Measurements from ENCODE around the gene PTPN7.

The PTPN7 gene

GRCh38 chr1:202133496-202133895 is 26.9 kb downstream of the PTPN7 start:
- TF ChIP-seq, protein P1, sequence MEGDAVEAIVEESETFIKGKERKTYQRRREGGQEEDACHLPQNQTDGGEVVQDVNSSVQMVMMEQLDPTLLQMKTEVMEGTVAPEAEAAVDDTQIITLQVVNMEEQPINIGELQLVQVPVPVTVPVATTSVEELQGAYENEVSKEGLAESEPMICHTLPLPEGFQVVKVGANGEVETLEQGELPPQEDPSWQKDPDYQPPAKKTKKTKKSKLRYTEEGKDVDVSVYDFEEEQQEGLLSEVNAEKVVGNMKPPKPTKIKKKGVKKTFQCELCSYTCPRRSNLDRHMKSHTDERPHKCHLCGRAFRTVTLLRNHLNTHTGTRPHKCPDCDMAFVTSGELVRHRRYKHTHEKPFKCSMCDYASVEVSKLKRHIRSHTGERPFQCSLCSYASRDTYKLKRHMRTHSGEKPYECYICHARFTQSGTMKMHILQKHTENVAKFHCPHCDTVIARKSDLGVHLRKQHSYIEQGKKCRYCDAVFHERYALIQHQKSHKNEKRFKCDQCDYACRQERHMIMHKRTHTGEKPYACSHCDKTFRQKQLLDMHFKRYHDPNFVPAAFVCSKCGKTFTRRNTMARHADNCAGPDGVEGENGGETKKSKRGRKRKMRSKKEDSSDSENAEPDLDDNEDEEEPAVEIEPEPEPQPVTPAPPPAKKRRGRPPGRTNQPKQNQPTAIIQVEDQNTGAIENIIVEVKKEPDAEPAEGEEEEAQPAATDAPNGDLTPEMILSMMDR (IDR thresholded peaks at IDR 0.05; ENCODE audit: control insufficient read depth, extremely low read depth, insufficient read depth), result no peak

DNA sequence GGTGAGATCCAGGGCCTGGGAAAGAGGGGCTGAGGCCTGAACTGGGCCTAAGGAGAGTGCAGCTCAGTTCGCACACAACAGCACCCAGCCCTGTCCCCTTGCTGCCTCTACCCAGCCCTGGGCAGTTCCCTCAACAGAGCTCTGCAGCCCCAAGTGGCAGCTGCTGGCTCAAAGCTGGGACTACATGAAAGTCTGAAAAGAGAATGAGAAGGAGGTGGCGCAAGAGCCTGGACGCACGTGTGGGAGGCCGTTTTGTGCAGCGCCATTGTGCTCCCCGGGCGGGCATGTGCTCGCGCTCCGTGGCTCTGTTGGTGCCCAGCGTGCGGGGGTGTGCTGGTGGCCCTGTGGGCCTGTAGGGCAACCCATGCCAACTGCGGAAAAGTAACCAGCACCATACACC is 27.4 kb downstream of the PTPN7 start:
- TF ChIP-seq, protein P1 (IDR thresholded peaks at IDR 0.05; ENCODE audit: control insufficient read depth, extremely low read depth, insufficient read depth), result no peak
- H3K4me3 ChIP-seq (ENCODE audit: low read depth, low read length), result no peak overlapping the region
- no peak for DNase-seq (ENCODE audit: low read depth)

More at GRCh38 chr1:202133496-202133895, 26.9 kb downstream of the PTPN7 start:
- no peak for DNase-seq (ENCODE audit: low read depth)
- no peak overlapping the region for H3K4me3 ChIP-seq (ENCODE audit: low read depth, low read length)

DNA sequence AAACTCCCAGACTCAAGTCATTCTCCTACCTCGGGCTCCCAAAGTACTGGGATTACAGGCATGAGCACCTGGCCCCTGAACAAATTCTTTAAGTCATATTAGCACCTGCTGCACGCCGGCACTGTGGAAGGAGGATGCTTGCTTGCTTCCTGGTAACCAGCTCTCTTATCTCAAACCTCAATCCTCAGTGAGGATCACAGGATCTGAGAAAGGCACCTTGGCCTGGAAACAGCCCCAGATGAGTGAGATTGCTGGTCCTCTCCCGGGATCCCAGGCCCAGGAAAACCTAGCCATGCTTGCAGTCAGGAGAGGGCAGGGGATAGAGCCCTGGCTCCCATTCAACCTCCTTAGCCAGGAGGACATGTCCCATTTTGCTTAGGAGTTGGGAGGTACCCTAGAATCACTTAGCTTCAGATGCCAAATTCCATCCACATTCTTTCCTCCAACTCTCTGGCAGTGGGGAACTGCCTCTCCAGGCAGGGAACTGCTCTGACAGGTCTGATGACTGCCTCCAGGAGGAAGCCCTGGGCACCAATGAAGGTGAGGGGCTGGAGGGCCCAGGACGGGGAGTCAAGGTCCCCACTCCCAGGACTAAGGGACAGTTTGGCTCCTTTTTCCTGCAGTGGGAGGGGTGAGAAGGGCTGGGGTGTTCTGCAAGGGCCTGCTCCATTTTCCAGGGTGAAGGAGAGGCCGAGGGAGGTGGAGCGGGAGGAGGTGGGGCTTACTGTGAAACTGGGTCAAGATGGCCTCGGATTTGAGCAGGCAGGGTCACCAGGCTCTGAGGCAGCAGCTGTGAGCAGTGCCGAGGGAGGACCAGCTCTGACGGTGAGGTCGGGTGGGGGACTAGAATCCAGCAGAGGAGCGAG is 28.2 kb downstream of the PTPN7 start:
- no peak overlapping the region for H3K4me3 ChIP-seq (ENCODE audit: low read depth, low read length)
- TF ChIP-seq, protein P1 (IDR thresholded peaks at IDR 0.05; ENCODE audit: control insufficient read depth, extremely low read depth, insufficient read depth), result no peak
- DNase-seq (ENCODE audit: low read depth), result no peak

- no peak for DNase-seq (ENCODE audit: low read depth)
- H3K4me3 ChIP-seq (ENCODE audit: low read depth, low read length), result no peak overlapping the region
- TF ChIP-seq, protein P1 (IDR thresholded peaks at IDR 0.05; ENCODE audit: control insufficient read depth, extremely low read depth, insufficient read depth), result no peak
Measured at GRCh38 chr1:202130816-202131522, 29.4 kb downstream of the PTPN7 start.

DNA sequence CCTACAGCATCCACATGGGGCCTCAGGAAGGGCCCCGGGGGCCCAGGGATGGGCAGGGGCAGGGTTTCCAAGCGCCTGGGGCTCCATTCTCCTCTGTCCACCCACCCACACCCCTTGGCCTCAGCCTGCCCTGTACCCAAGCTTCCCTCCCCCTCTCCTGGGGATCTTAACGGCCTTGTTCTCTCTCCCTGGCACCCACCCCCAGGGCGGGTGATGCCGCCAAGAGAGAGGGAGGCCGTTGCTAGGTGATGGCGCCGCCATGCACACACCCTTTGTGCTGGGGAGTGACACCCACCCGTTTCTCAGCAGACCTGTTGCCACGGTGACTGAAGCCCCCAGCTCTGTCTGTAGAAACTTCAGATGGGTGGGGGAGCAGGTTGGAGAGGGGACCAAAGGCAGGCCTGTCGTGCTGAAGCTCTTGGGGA is 30.1 kb downstream of the PTPN7 start:
- TF ChIP-seq, protein P1 (IDR thresholded peaks at IDR 0.05; ENCODE audit: control insufficient read depth, extremely low read depth, insufficient read depth), result no peak
- no peak overlapping the region for H3K4me3 ChIP-seq (ENCODE audit: low read depth, low read length)
- DNase-seq (ENCODE audit: low read depth), result no peak

DNA sequence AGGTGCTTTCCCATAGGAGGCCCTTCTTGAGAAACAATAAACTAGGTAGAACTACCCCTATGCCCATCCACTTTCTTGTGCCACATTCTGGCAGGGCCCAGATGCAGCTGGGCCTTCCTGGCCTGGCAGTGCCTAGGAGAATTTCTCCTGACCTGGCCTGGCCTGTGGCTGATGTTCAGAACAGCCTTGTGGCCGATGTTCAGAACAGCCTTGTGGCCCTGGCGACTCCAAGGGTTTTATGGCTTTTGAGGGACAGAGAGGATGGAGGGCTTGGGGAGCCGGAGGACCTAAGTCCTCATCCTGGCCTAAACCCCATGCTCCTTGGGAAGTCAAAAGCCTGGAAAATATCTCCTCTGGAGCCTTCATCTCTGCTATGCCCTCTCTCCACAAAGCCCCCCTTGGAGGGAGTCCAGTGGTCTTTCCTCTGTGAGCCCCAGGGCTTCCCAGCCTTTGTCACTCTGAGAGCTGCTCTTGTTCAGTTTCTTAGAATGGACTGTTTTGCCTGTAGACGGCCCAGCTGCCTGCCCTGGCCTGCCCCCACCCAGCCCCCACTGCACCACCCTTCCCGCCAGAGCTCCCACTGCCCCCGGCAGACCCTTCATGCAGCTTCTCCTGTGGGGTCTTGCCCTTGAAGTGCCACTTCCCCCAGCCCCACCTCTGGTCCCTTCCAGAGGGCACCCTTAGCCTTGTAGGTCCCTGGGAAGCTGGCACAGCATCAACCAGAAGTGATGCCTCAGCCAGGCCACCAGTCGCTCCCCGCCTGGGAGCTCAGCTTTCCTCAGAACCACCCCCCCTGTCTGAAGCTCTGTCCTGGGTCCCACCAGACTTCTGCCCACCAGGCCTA is 30.7 kb downstream of the PTPN7 start:
- TF ChIP-seq, protein P1 (IDR thresholded peaks at IDR 0.05; ENCODE audit: control insufficient read depth, extremely low read depth, insufficient read depth), result no peak
- no peak for DNase-seq (ENCODE audit: low read depth)
- H3K4me3 ChIP-seq (ENCODE audit: low read depth, low read length), result no peak overlapping the region
